Measurements from ENCODE around the gene NCKAP5.

DNA sequence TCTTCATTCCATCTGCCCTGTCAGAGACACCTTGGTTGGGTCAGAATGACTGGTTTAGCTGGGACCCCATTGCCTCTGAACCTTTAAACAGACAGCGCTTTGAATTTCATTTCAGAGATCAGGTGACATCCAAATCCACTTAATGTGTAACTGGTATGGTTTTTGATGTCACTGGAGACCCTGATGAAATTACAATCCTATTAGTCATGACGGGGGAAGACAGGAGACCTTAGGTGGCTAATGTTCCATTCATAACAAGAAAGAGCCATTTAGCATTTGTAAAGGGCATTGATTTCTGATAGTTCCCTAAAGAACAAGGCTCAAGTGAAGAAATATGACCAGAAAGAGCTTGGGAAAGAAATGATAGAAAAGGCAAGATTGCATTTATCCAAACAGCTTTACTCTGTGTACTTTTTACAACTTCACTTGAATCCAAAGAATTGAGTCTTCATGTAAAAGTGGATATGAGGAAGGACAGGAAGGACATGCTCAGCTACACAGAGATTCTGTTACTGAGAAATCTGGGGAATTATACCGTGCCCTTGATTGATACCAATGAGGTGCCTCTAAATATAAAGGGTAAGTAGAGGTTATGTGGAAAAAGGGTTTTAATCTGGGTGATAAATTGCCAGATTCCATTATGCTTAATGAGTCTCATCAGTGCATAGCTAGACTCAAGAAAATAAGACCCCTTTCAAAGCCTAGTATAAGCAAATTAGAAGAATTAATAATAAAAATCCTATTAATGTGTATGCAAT, 198.2 kb downstream of the NCKAP5 start:
- TF ChIP-seq, protein P1, sequence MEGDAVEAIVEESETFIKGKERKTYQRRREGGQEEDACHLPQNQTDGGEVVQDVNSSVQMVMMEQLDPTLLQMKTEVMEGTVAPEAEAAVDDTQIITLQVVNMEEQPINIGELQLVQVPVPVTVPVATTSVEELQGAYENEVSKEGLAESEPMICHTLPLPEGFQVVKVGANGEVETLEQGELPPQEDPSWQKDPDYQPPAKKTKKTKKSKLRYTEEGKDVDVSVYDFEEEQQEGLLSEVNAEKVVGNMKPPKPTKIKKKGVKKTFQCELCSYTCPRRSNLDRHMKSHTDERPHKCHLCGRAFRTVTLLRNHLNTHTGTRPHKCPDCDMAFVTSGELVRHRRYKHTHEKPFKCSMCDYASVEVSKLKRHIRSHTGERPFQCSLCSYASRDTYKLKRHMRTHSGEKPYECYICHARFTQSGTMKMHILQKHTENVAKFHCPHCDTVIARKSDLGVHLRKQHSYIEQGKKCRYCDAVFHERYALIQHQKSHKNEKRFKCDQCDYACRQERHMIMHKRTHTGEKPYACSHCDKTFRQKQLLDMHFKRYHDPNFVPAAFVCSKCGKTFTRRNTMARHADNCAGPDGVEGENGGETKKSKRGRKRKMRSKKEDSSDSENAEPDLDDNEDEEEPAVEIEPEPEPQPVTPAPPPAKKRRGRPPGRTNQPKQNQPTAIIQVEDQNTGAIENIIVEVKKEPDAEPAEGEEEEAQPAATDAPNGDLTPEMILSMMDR (IDR thresholded peaks at IDR 0.05; ENCODE audit: control extremely low read depth in 1 of 3, insufficient read depth in 1 of 3, low read depth in 1 of 3, low read length in 3 of 3): no peak
- no peak for TF ChIP-seq SP4 (IDR thresholded peaks at IDR 0.05; ENCODE audit: low read length)
- TF ChIP-seq POLR2A (IDR thresholded peaks at IDR 0.05; ENCODE audit: control extremely low read depth in 1 of 2, low read depth in 2 of 2, low read length in 2 of 2): no peak
